ENCODE measurements around the gene F12.
A peak's percentile ranks its signal among the peaks of the same experiment; 100 is the strongest.

F12 gene

GRCh38 chr5:177410575-177410974 is 1.2 kb upstream of the F12 start:
- DNase-seq (ENCODE audit: low read depth) = no peak

DNA sequence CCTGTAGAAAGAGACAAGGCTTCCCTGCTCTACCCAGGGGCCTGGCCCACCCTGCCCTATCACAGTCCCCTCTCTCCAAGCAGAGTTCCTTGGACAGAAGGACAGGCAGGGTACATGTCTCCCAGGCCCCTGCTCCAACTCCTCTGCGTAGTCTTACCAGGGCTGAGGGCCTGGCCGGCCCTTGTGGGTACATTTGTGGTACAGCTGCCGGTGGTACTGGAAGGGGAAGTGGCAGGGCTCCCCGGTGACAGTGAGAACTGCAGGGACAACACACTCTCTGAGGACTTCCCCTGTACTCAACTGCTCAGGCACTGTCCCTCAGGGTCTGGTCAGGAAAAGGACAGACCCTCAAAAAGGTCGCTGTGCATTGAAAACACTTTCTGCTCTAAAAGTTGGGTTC is 3.6 kb downstream of the F12 start:
- no peak for DNase-seq (ENCODE audit: low read depth)

DNA sequence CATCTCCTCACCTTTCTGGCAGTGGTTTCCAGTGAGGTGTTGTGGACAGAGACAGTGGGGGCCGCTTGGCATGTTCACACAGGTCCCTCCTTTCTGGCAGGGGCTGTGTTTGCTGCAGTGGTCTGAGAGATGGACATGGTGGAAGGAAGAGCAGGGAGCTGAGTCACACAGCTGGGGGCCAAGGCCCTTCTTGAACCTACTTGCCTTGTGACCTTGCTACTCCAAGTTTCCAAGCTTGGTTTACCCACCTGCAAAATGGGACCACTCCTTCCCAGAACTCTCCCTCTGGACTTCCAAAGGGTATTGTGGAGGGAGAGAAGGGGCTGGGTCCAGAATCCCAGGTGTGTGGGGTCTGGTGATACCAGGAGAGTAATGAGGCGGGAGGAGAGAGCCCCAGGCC is 4.1 kb downstream of the F12 start:
- no peak for DNase-seq (ENCODE audit: low read depth)

- no peak for DNase-seq (ENCODE audit: low read depth)
These were observed 4.7 kb downstream of the F12 start for GRCh38 chr5:177404641-177405179.

DNA sequence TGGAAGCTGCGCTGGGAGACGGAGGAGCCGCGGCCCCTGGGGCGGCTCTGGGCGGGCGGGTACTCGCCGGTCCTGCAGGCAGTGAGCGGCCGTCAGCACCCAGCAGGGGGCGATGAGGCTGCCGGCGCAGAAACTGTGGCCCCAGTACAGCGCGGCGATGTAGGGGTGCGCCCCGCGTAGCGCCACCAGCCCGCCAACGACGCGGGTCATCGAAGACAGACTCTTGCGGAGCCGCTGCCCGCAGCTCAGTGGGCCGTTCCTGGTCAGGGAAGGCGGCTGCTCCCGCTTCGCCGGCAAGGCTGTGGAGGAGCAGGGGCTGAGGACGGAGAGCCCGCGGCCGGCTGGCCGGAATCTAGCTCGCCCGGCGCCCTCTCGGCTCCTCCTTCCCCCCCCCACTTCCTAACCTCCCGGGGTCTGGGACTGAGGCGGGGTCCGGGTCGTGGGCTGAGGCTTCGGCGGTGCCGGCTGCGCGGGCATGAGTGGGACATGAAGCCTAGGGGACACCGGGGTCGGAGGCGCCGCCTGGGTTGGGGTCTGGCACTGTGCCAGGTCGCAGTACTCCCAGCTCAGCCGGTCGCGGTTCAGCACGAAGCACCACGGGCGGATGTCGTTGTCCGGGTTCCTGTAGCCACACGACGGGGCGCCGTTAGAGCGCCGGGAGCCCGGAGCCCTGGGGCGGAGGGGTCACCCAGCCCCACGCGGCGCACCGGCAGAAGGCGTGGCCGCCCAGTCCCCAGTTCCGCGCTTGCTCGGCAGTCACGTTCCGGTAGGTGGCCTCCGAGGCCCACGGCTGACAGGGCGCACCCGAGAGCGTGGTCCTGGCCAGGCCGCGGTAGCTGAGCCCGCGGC is 5.3 kb downstream of the F12 start:
- peak; percentile 75 for DNase-seq (ENCODE audit: low read depth)

DNA sequence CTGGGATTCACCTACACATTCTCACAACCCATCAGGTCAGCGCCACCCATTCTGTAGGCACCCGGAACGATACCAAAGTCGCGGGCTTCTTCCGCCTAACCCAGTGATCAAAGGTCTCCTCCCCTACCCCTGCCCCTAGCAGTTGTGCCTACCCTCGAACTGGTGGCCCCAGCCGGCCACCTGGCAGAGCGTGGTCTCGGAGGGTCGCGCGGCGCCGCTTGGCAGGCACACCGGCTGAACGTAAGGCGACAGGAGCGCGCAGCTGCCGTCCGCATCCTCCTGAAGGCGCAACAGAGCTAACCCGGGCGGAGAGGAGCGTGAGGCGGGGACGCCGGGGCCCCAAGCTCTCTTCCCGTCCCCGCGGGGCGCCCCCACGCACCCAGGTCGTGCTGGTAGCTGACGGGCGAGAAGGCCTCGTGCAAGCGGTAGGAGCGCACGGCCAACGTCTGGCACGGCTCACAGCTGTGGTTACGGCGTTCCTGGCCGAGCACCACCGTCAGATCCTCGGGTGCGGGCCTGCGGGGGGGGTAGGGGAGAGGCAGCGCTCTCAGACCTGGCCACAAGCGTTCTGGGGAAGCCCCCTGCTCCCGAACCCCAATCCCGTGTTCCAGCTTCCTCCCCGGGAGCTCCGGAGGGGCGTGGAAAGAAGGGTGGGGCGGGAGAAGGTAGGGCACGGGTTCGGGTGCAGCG is 6.1 kb downstream of the F12 start:
- no peak for DNase-seq (ENCODE audit: low read depth)

- DNase-seq (ENCODE audit: low read depth) = peak; percentile 48
These were observed 6.9 kb downstream of the F12 start for GRCh38 chr5:177402271-177403043.

DNA sequence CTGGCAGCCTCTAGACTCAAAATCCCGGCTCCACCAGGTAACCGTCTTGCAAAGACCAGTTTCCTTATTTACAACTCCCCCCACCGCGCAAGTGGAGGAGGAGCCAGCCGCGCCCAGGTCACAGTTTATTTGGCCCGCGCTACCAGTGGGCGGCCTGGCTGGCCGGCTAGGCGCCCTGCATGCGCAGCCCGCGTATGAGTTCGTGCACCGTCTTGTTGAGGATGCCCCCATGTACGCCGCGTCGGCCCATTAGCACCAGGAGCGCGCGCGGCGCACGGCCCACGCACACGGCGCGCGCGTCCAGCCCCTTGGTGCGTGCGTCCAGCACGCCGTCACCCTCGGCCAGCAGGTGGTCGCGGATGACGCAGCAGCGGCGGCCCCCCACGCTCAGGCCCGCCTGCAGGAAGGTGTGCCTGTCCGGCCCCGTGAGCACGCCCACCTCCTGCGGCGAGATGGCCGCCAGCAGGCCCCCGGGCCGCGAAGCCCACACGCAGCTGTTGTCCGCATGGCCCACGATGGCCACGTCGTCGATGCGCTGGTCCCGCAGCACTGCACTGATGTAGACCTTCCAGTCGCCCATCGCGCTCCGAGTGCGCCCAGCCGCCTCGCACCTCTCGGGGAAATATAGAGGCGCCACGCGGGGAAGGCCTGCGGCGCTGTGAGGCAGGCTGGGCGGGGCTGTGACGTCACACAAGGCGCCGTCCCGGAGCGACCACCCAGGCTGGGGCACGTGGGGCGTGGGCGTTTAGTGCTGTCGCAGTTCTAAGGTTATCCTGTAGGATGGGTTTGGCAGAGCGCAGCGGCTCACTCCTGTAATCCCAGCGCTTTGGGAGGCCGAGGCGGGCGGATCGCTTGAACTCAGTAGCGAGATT is 9.1 kb downstream of the F12 start, which contains the start of gene PFN3:
Gene PFN3, minus strand, starts transcription at position 665 of the 872 bp plus-strand sequence. Its CDS starts 85 bp downstream, at position 580.
- no peak for DNase-seq (ENCODE audit: low read depth)

- no peak for DNase-seq (ENCODE audit: low read depth)
These were observed 11.4 kb downstream of the F12 start for GRCh38 chr5:177397875-177398390.

DNA sequence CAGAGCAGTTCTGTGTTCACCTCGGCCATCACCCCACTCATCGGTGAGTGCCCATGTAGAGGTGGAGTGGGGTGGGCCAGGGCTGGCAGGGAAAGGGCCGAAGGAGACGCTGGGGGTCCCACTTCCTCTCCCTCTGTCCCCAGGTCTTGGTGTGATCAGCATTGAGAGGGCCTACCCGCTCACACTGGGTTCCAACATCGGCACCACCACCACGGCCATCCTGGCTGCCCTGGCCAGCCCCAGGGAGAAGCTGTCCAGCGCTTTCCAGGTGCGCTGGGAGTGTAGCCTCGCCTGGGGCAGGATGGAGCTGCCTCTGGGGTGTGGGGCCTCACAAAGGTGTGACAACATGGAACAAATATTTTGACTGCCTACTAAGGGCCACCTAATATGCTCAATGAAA is 12.6 kb downstream of the F12 start:
- no peak for DNase-seq (ENCODE audit: low read depth)

- no peak for DNase-seq (ENCODE audit: low read depth)
These were observed 13.3 kb downstream of the F12 start for GRCh38 chr5:177396078-177396477.

DNA sequence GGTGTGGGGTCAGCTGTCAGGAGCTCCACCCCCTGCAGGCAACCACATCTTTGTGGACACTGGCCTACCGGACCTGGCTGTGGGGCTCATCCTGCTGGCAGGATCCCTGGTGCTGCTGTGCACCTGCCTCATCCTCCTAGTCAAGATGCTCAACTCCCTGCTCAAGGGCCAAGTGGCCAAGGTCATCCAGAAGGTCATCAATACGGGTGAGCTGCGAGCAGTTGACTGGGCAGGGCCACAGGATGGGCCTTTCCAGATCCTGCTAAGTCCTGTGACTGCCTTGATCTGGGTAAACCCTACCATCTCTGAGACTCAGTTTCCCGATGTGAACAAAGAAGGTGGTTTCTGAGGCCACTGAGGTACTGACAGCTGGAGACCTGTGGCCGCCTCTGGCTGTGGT is 15.4 kb downstream of the F12 start:
- no peak for DNase-seq (ENCODE audit: low read depth)

DNA sequence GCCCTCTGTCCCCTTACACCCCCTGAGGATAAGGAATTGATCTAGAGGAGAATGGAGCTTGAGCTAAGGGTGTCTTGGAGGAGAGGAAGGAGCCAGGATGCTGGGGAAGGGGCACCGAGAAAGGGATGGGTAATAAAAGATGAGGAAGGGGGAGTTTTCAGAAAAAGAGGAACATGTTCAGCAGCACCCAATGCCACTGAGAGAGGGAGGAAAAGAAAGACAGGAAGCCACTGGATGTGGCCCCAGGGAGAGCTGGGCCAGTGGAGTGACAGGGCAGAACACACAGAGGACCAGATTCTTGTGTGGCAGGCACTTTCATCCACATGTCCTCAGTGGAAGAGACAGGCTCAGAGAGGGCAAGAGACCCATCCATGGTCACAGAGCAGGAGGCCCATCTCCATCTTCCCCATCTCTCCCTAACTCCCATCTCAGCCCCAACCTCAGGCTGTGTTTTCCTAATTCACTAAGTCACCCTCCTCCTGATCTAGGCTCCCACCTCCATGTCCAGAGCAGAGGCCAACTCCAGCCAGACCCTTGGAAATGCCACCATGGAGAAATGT is 16.1 kb downstream of the F12 start:
- no peak for DNase-seq (ENCODE audit: low read depth)

- no peak for DNase-seq (ENCODE audit: low read depth)
These were observed 16.6 kb downstream of the F12 start for GRCh38 chr5:177392765-177393164.

DNA sequence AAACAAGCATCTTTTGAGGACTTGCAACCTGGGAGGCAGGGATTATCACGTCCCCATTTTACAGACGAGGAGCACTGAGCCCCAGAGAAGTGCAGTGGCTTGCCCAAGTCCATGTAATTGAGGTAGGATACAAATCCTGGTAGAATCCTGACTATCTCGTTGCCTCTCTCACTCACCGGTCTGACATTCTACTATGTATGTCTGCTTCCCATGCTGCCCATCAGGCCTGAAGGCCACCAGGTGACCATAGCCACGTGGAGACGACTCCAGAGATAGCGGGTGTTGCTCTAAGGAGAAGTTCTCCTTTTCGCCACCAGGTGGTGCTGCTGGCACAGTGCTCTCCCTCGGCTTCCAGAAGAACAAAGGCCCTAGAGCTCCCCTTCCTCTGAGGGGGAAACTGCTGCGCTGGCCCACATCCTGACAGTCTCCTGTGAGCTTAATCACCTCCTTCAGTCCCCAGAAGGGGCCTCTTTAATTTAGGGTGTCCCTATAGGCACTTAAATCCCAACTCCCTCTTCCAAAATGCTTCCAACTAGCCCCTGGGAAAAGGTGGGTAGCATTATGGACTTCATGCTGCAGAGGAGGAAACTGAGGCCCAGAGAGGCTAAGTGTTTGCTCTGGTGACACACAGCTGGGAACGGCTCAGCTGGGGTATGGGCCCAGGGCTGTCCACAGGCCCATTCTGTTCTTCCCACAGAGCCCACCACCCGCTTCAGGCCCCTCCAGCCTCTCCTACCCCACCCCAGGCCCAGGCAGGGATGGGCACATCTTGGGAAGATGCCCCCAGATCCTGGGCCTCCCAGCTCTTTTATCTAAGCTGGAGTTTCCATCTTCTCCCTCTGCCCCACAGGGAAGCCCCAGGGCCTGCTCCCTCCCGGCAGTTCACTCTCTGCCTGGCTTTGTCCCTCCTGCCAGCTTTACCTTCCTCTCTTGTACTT is 18.7 kb downstream of the F12 start:
- DNase-seq (ENCODE audit: low read depth) = peak; percentile 79

DNA sequence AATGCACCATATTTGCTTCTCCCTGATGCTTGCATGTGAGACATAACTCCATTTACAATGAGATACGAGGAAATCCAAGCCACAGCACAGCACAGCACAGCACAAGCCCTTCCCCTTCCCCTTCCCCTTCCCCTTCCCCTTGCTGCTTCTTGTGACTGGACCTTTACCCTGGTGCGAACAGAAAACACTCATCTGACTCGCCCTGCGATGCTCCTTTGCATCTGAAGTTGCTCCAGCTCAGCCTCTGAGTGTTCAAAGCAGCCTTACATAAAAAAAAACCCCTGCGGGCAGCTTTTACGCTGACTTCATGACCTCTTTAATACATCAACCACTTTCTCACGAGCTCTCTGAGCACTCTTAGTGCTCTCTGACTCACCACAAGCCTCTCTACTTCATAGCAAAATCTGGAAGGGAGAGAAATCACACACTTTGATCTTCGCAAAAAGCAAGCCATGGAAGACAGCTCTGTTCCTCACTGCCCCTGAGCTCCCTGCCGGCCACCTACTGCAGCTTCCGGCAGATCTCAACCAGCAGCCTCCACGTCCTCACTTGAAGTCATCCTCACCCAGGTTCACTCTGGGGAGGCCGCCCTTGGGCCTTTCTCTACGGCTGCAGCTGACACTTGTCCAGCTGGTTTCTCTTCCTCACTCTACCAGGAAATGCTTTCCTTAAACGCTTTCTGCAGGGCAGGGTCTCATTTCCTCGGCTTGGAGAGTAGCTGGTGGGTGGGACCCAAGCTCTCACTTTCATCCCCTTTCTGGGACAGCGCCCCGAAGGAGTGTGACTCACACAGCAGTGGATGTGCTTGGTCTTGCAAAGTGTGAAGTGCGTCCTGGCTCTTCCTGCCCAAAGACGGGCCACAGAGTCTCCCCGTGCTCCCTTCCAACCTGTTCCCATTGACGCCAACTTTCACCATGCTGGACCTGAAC is 19.9 kb downstream of the F12 start:
- DNase-seq (ENCODE audit: low read depth) = no peak

GRCh38 chr5:177388521-177389052 is 20.8 kb downstream of the F12 start:
- DNase-seq (ENCODE audit: low read depth) = no peak

GRCh38 chr5:177387405-177387804 is 22.0 kb downstream of the F12 start:
- no peak for DNase-seq (ENCODE audit: low read depth)

Data from stimulated activated CD8-positive, alpha-beta memory T cell treated with anti-CD3 and anti-CD28 coated beads, Interleukin-12 subunit alpha, Interleukin-12 subunit beta, amount 100 ng/mL, for 1 hour (primary cell).